ENCODE results near the gene RBP3.

The RBP3 gene

GRCh38 chr10:47405857-47406547 is 57.8 kb downstream of the RBP3 start:
- Histone ChIP-seq H2AFZ (ENCODE audit: low read depth) (no peak overlapping the region), H3K4me2 (no peak overlapping the region), H3K27ac (no peak overlapping the region), H3K4me1 (ENCODE audit: low read depth, poor library complexity, severe bottlenecking) (no peaks in the 10 kb centered on the region), H3K36me3 (ENCODE audit: insufficient read depth) (no peaks in the 10 kb centered on the region), H4K20me1 (ENCODE audit: insufficient read depth) (no peaks in the 10 kb centered on the region), H3K4me3 (IDR thresholded peaks at IDR 0.05; ENCODE audit: insufficient read depth, low read depth, low read length) (no peak overlapping the region), H3K27me3 (ENCODE audit: insufficient read depth, low read depth) (no peaks in the 10 kb centered on the region), H3K79me2 (ENCODE audit: insufficient read depth, low read depth) (no peaks in the 10 kb centered on the region), H3K9ac (no peak overlapping the region)
- no peak for TF ChIP-seq CTCF (conservative IDR thresholded peaks at IDR 0.05; ENCODE audit: low read depth, low read length)

- H3K27ac ChIP-seq: no peak overlapping the region
- TF ChIP-seq CTCF (conservative IDR thresholded peaks at IDR 0.05; ENCODE audit: low read depth, low read length): no peak
- no peak overlapping the region for H2AFZ ChIP-seq (ENCODE audit: low read depth)
- no peak overlapping the region for H3K4me2 ChIP-seq
- no peak overlapping the region for H3K4me3 ChIP-seq (IDR thresholded peaks at IDR 0.05; ENCODE audit: insufficient read depth, low read depth, low read length)
- H3K79me2 ChIP-seq (ENCODE audit: insufficient read depth, low read depth): no peaks in the 10 kb centered on the region
- H3K4me1 ChIP-seq (ENCODE audit: low read depth, poor library complexity, severe bottlenecking): no peaks in the 10 kb centered on the region
- H3K27me3 ChIP-seq (ENCODE audit: insufficient read depth, low read depth): no peaks in the 10 kb centered on the region
- no peaks in the 10 kb centered on the region for H4K20me1 ChIP-seq (ENCODE audit: insufficient read depth)
- no peak overlapping the region for H3K9ac ChIP-seq
- H3K36me3 ChIP-seq (ENCODE audit: insufficient read depth): no peaks in the 10 kb centered on the region
Observed at GRCh38 chr10:47406548-47406869, 58.3 kb downstream of the RBP3 start.

GRCh38 chr10:47406870-47407691 is 58.9 kb downstream of the RBP3 start:
- Histone ChIP-seq H3K36me3 (ENCODE audit: insufficient read depth) (no peaks in the 10 kb centered on the region), H2AFZ (ENCODE audit: low read depth) (no peak overlapping the region), H4K20me1 (ENCODE audit: insufficient read depth) (no peaks in the 10 kb centered on the region), H3K4me3 (IDR thresholded peaks at IDR 0.05; ENCODE audit: insufficient read depth, low read depth, low read length) (no peak overlapping the region), H3K4me1 (ENCODE audit: low read depth, poor library complexity, severe bottlenecking) (no peaks in the 10 kb centered on the region), H3K9ac (no peak overlapping the region), H3K27me3 (ENCODE audit: insufficient read depth, low read depth) (no peaks in the 10 kb centered on the region), H3K27ac (no peak overlapping the region), H3K79me2 (ENCODE audit: insufficient read depth, low read depth) (no peaks in the 10 kb centered on the region), H3K4me2 (no peak overlapping the region)
- TF ChIP-seq CTCF (conservative IDR thresholded peaks at IDR 0.05; ENCODE audit: low read depth, low read length): no peak
